Fibroblast of skin of right quadriceps (primary cell): ENCODE results near the gene MYCBPAP.
A peak's percentile ranks its signal among the peaks of the same experiment; 100 is the strongest.

Source experiments
- DNase-seq: peaks from one replicate; pipeline ENCODE4 v3.0.0-alpha.2; 2013

The MYCBPAP gene, protein sequence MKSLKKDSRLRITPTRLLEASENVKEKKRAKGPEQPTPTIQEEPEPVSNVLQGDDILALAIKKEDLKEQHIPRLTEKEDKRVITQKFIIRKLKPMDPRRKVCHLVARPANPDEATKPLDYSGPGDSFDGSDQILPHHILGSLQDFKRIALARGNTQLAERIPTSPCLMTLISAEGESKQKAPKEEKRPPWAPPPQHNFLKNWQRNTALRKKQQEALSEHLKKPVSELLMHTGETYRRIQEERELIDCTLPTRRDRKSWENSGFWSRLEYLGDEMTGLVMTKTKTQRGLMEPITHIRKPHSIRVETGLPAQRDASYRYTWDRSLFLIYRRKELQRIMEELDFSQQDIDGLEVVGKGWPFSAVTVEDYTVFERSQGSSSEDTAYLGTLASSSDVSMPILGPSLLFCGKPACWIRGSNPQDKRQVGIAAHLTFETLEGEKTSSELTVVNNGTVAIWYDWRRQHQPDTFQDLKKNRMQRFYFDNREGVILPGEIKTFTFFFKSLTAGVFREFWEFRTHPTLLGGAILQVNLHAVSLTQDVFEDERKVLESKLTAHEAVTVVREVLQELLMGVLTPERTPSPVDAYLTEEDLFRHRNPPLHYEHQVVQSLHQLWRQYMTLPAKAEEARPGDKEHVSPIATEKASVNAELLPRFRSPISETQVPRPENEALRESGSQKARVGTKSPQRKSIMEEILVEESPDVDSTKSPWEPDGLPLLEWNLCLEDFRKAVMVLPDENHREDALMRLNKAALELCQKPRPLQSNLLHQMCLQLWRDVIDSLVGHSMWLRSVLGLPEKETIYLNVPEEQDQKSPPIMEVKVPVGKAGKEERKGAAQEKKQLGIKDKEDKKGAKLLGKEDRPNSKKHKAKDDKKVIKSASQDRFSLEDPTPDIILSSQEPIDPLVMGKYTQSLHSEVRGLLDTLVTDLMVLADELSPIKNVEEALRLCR

DNA sequence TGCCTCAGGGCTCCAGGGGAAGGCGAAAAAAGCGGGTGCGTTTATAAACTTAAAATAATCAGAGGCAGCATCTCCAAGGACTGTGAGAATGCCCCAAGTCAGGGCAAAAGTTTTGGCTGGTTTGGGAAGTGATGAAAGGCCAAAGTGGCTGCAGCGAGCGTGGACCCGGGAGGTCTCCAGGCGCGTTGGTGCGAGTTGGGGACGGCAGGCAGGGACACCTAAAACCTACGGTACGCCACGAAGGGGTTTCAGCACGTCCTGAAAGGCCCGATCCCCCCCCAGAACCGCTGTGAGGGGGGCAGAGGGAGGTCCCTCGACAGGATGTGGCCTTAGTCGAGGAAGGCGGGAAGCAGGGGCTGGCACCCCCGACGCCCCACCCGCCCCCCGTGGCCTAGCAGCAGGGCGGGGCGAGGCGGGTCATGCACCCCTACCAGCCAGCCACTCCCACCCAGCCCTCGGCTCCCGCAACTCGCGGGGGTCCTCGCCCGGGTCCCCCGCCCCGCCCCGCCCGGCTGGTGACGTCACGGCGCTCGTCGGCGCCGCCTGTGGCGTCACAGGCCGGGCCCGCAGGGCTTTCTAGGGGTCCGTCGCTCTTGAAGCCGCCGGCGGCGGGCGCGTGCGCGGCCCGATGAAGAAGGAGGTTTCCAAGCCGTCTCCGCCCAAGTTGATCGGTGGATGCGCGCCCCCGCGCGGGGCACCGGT, at the start of gene MYCBPAP:
Gene MYCBPAP (plus strand): TSS at position 569 of the 702 bp plus-strand sequence. CDS start 236 bp downstream, outside the sequence.
- peak; percentile 79 for DNase-seq

DNA sequence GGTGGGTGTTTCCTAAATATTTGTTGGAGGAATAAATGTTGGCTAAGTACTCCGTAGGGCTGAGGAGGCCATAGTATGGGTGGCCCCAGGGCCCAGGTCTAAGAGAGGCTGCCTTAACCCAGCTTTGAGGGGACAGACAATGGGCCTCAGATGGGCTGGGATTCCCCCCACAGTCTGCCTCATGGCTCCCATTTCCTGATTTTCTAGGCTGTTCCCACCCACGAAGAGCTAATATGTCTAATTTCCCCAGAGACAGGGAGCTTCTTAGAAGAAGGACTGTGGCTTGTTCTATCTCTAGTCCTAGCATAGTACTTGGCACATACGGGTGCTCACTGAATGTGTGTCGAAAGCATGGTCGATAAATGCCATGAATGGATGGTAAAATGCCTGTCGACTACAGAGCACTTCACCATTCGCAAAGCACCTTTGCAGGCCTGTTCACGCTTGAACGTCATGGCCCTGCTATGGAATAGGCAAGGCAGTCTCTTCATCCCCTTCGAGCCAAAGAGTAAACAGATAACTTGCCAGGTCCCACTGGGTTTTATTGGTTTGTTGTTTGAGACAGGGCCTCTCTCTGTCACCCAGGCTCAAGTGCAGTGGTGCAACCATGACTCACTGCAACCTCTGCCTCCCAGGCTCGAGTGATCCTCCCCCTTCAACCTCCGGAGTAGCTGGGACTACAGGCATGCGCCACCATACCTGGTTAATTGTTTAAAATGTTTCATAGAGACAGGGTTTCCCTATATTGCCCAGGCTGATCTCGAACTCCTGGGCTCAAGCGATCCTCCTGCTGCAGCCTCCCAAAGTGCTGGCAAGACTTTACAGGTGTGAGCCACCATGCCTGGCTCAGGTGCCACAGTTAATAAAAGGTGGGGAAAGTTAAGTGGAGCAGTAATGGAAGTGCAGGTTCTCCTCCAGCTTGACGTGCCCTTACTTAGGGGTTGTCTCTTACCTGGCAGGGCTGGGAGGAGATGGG, 49.2 kb upstream of the MYCBPAP start:
- no peak for DNase-seq

DNA sequence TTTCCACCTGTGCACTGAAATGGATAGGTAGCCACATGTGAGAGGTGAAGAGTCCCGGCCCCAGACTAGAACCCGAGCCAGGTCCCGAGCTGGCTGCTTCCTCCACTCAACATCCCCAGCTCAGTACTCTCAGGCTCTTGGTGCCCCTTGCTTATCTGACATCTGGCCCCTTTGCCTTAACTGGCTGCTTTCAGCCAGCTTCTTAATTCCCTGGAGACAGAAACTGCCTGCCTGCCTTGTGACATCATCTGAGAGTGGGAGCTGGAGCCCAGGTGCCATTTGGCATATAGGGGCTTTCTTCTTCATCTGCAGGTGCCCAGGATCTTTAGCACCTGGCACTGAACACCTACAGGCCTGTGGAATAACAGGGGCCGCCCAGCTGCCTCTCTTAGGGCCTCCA, 48.5 kb upstream of the MYCBPAP start:
- no peak for DNase-seq

DNA sequence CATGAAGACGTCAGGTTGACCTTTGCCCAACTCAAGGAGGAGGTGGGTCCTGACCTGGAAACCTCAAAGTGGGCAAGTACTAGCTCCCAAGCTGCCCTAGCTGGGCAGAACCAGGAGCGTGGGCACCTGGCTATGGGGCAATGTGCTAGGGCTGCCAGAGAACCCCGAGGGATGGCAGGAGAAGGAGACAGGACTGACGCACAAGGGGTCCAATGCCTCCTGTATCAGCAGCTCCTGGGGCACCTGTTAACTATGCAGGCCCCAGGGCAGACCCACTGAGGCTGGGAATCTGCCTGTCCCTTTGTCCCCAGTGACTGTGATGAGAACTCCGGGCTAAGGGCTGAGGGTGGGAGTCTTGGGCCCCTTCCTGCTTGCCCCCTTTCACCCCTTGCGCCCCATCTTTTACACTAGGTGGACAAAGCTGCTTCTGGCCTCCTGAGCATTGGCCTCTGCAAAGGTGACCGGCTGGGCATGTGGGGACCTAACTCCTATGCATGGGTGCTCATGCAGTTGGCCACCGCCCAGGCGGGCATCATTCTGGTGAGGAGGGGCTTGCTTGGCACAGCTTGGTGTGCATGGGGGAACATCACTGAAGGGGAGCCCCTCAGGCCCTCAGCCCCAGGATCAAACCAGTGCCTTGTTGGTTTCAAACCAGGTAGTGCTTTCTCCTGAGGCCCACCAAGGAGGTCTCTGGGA, 47.3 kb upstream of the MYCBPAP start:
- DNase-seq = no peak

DNA sequence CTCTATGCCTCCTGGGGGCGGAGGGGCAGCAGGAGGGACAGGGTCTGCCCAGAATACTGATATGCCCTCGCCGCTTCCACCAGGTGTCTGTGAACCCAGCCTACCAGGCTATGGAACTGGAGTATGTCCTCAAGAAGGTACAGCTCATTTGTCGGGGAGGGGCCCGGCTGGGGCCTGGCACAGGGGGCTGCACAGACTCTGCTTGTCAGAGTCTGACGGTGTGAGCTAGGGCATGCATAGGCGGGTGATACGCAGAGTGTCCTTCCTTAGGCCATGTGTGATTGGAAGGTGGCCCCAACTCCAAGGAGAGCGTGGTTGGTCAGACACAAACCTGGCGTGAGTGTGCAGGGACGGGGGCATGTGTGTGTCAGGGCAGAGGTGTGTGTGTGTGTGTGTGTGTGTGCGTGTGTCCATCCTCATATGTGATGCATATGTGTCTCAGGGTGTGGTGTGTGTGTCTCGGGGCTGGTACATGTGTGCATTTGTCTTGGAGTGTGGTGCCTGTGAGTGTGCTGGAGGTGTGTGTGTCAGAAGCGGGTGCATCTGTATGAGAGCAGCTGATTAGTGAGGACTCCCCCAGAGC, 46.6 kb upstream of the MYCBPAP start:
- no peak for DNase-seq

DNA sequence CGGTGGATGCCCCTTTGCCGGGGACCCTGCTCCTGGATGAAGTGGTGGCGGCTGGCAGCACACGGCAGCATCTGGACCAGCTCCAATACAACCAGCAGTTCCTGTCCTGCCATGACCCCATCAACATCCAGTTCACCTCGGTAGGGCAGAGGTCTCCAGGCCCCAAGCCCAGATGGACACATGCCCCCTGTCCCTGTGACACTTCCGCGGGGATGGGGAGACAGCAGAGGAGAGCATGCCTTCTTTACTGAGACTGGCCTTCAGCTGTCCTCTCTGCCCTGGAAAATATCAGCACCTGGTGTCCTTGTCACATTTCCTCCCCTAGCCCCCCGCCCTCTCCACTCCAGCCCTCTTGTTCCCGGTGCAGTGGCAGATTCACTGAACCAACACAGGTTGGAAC, 45.8 kb upstream of the MYCBPAP start:
- no peak for DNase-seq

DNA sequence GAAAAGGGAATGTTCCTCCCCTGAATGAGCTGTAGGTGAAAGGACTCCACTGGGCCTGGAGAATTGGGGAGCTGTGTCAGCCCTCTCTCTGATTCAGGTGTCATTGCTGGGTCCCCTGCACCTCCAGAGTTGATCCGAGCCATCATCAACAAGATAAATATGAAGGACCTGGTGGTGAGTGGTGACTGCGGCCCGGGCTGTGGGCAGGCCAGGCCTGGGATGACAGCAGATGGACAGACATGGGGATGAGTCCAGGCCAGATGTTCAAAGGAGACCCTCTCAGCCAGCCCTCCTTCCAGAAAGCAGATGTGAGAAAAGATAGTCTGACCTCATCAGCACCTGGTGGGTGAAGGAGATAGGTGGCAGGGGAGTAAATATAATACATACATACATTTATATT, 44.1 kb upstream of the MYCBPAP start:
- DNase-seq = no peak

DNA sequence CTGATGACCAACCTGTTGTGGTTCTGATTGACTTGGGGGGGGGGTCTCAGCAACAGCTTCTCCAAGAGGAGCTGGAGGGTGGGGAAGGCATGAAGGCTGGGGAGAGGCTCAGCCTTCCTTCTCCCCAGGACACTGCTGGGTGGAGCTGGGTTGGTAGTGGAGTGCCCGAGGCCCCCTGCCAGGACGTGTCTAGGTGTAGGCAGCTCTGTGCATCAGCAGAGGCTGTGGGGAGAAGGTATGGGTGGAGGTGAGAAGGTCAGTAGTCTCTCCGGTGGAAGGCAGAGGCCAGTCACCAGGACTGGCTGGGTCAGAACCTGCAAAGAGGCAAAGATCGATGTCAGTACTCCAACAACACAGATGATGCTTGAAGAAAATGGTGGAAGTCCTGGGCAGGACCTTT, 43.5 kb upstream of the MYCBPAP start:
- no peak for DNase-seq

DNA sequence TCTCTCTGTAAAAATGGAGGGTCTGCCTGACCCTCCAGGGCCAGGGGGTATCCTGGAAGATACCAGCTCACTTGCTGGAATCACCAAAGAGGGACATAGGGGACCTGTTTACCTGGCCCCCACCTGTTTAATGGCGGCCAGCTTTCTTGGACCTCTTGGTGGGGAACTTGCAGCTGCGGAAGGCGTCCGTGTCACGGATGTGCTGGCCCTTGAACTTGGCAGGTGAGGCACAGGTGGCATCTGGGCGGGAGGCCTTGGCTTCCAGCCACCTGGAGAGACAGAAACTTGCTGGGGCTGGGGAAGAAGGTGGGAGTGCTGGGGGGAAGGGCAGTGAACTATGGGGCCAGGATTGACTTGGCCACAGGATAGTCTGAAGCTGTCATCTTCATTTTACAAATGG, 43.1 kb upstream of the MYCBPAP start:
- DNase-seq = no peak

DNA sequence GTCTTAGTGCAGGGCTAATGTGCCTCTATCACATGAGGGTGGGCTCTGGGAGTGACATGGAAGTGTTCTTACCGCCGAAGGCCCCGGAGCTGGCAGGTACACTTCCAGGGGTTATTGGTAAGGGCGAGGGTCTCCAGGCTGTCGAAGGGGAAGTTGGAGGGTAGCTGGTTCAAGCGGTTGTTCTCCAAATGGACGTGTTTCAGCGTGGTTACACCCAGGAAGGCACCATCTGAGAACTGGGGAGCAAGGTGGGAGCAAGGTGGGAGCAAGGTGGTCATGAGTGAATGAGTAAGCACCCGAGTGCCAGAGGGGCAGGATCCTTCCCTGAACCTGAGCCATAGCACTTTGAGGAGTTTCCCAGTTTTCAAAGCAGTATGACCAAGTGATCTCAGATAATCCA, 42.6 kb upstream of the MYCBPAP start:
- DNase-seq = no peak

DNA sequence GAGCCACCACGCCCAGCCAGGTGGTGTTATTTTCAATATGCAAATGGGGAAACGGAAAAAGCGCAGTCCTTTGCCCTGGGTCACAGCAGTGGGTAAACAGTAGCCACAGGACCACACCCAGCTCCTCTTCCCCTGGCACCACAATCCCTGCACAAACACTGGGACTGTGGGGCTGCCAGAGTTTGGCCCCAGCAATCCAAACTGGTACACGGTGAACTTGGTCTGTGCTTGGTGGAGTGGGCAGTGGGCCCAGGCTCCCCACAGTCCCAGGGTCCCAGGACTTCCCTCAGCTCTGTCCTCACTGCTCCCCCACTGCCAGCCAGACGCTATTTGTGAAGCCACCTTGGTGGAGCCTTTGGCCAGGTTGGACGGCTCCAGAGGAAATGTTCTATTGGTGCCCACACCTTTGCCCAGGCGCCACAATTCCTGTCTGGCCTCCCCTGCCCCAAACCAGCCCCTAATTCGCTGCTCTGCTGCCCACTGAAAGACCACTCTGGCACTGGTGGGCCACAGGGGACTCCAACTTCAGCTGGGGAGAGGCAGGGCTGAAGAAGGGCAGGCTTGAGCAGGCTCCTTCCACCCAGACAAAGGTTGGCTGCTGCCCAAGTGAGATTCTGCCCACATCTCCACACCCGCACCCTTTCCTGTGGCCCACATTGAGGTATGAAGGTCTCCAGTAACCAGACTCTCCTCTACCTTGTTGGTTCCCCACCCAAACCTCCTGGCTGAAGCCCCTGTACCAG, 41.7 kb upstream of the MYCBPAP start:
- DNase-seq = no peak

DNA sequence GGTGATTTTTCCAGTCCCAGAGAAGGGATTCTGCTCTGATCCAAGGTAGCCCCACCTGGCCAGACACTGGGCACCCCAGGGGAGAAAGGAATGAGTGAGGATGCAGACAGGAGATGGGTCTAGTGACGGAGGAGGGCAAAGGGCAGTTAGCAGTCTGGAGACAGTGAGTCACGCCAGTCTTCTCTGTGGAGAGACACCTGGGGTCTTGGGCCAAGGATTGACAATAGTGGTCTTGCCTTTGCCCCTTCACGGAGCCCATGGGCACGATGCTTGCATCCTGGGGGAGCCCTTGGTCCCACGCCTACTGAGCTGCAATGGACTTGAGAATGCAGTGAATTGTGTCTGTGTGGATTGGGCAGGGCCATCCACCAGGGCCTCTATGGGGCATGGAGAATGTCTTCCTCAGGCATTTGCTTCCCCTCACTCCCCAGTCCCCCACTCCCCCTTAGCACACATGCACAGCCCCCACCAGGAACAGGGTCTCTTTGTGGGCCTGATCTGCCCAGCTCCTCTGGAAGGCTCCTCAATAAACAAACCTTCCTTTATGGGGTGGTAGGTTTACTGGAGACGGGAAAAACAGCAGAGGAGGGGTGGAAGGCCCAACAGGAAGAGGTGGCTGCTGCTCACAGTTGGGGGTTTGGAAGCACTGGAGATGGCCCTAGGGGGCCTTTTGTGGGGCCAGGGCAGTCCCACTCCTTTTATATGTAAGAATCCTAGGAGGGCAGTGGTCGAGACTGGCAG, 41.0 kb upstream of the MYCBPAP start:
- no peak for DNase-seq

DNA sequence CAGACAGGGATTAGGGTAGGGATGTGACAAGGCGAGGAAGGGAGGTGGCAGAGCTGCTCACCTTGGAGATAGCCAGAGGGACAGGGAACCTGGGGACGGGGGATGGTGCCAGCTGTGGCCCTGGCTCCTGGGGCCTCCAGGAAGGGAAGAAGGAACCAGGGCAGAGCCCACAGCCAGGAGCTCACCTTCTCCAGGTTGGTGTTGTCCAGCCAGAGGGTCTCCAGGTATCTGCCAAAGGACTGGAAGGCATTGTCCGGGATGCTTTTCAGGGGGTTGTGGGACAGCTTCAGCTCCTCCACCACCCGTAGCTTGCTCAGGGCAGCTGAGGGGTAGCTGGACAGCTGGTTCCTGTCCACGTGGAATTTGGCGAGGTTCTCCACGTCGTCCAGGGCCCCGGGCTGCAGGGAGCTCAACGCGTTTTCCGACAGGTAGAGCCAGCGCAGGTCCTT, 40.4 kb upstream of the MYCBPAP start:
- DNase-seq = no peak

DNA sequence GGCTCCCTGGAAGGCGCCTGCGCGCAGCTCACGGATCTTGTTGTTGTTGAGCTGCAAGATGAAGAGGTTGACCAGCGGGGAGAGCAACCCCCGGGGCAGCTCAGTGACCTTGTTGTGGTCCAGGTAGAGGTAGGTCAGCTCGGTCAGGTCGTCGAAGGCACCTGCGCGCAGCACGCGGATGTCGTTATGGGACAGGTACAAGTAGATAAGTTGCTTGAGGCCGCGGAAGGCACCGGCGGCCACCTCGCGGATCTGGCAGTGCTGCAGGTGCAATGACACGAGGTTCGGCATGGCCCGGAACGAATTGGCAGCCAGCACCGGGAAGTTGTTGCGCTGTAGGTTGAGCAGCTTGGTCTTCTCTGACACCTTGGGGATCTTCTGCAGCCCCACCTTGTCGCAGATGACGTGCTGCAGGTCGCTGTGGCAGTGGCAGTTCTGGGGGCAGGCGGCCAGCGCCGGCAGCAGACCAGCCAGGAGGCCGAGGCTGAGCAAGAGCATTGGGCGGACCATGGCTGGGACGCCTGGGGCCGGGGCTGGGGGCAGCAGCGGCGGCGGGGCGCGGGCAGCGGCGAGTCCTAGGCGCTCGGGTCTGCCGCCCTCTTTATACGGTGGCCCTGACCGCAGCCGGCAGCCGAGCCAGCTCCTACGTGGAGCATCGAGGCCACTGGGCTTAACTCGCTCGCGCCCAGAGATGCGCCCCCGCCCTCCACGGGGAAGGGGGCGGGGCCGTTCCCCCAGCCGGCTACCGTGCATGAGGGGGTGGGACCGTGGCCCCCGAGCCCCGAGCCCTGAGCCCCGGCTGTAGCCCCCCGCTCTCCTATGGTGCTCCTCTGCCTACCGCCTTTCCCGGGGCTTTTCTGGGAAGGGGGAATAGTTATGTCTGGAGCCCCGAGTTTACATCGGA, 39.7 kb upstream of the MYCBPAP start, which contains the start of gene CHAD:
Gene CHAD (minus strand): TSS at position 577 of the 904 bp plus-strand sequence. CDS start 67 bp downstream, at position 510.
- DNase-seq = no peak

DNA sequence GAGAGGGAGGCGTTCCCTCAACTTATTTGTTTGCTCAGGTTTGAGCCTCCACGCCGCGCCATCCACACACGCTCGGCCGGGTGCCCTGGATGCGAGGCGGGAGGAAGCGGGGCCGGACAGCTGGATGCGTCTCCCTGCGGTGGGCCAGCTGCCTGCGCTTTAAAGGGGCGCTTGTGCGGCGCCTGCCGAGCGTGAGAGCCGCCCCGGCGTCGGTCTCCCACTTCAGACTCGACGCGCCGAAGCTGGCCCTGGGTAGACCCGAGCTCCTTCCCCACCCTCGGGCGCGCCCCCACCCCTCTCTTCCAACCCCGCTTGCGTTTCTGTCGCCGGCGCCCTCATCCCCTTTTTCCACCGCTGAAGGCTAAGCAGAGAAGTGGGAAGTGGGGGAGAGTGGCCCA, 39.0 kb upstream of the MYCBPAP start:
- no peak for DNase-seq

DNA sequence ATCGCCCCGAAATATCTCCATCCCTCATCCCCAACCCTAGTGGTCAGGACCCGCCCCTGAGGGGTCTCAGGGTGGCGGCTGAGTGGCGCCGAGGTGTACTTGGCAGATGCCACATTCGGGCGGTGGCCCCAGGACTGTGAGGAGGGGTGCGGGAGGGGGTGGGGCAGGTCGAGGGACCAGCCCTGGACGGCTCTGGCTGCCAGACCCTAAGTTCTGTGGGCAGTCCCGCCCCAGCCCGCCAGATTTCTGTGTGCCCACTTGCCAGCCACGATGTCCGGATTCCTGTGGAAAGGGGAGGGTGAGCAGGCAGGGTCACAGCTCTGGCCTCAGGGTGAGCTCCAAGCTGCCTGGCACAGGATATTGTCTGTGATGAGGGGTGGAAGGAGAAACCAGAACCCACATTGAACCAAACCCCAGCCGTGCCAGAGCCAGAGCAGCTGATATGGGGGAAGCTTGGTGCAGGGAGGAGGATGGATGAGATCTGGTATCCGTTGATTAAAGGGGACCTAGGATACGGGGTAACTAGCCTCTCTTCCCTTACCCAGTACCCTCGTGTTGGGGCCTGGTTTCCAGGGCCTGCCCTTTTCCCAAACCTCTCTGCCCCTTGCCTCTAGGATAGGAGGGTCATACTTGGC, 38.5 kb upstream of the MYCBPAP start:
- no peak for DNase-seq

DNA sequence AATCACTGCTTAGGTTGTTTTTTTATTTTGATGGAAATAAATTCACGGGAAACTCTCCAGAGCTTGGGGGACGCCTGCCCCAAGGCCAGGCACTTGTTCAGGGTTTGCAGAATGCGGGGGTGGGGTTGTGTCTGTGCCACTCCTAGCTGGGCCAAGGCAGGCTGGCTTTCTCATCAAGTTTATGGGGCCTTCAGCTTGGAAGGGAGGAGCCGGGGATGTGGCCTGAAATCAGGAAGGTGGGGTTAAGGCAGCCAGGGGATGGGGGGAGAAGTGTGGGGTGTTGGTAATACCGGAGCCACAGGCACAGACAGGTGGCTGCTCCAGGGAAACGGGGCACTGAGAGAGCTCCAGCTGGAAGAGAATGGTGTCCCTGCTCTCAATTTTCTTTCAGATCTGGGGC, 37.8 kb upstream of the MYCBPAP start:
- DNase-seq = no peak
